DMS153 treated with DMSO at 0.1 percent for 48 hours (cell line): ENCODE measurements around the gene THBD.
"Not testable (repeated sequence)": the region's sequence is repeated elsewhere in the genome, so short reads cannot be mapped to it uniquely, and the experiment has no call there.

Experiments used
- DNase-seq: peaks from one replicate; lab custom pipeline; 2025; ENCODE audit not compliant: unreplicated experiment; lab: John Stamatoyannopoulos, UW

THBD gene

GRCh38 chr20:23036371-23036770 lies 13.1 kb downstream of the THBD start:
- DNase-seq, result no peak

GRCh38 chr20:23035731-23036130 lies 13.7 kb downstream of the THBD start:
- DNase-seq, result no peak

- DNase-seq, result no peak
Measured at GRCh38 chr20:23034721-23035671, 14.5 kb downstream of the THBD start, which contains the start of gene SSTR4. Gene SSTR4 (plus strand): TSS chr20:23035312. CDS start chr20:23035484, 172 bp downstream.

- no peak for DNase-seq
Measured at GRCh38 chr20:23033918-23034317, 15.6 kb downstream of the THBD start.

GRCh38 chr20:23032750-23033078 lies 16.8 kb downstream of the THBD start:
- no peak for DNase-seq

GRCh38 chr20:23032056-23032749 lies 17.3 kb downstream of the THBD start:
- no peak for DNase-seq

GRCh38 chr20:23031346-23031745 lies 18.1 kb downstream of the THBD start:
- DNase-seq, result no peak

GRCh38 chr20:23029324-23029723 lies 20.1 kb downstream of the THBD start:
- no peak for DNase-seq

- DNase-seq, result no peak
Measured at GRCh38 chr20:23028392-23028791, 21.1 kb downstream of the THBD start.

GRCh38 chr20:23027721-23028120 lies 21.8 kb downstream of the THBD start:
- DNase-seq, result no peak

GRCh38 chr20:23025503-23025902 lies 24.0 kb downstream of the THBD start:
- DNase-seq, result not testable (repeated sequence)

- no peak for DNase-seq
Measured at GRCh38 chr20:23024701-23025100, 24.8 kb downstream of the THBD start.

- no peak for DNase-seq
Measured at GRCh38 chr20:23023621-23024177, 25.8 kb downstream of the THBD start.

- DNase-seq, result no peak
Measured at GRCh38 chr20:23022849-23023248, 26.6 kb downstream of the THBD start.

- DNase-seq, result no peak
Measured at GRCh38 chr20:23021951-23022350, 27.5 kb downstream of the THBD start.

GRCh38 chr20:23021541-23021940 lies 27.9 kb downstream of the THBD start:
- DNase-seq, result no peak

- DNase-seq, result no peak
Measured at GRCh38 chr20:23020230-23021018, 29.0 kb downstream of the THBD start.

- DNase-seq, result no peak
Measured at GRCh38 chr20:23019403-23019802, 30.1 kb downstream of the THBD start.

- no peak for DNase-seq
Measured at GRCh38 chr20:23018941-23019340, 30.5 kb downstream of the THBD start.

GRCh38 chr20:23018432-23018831 lies 31.0 kb downstream of the THBD start:
- no peak for DNase-seq

- no peak for DNase-seq
Measured at GRCh38 chr20:23017516-23017915, 32.0 kb downstream of the THBD start.
